ENCODE results near the gene ANKH. TPM values are rescaled to one million over a fixed set of nuclear protein-coding genes. Genes with fewer than 3 reads are reported as not detected.

ANKH gene
- total and polyA plus RNA-seq, 2 donors (not counting 1 experiment from before 2014, with no cell fraction given): 13.7 to 71.1 TPM

DNA sequence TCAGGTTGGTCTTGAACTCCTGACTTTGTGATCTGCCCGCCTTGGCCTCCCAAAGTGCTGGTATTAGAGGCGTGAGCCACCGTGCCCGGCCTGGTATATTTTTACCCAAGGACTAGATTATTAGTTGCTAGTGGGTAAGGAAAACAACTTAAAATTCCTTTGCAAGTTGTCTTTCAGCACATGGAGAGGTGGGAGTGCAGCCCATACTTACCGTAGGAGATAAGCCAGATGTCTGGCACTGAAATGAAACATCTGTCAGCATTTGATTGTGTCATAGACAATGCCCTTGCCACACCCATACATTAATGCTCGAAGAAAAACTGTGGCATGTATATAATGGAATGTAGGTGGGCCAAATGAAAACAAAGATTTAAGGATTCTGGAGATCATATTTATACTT is 36.6 kb upstream of the ANKH start:
- H4K20me1 ChIP-seq (ENCODE audit: control insufficient read depth, insufficient read depth, low read length, poor library complexity, severe bottlenecking): no peaks in the 10 kb centered on the region
- no peaks in the 10 kb centered on the region for H3K9me3 ChIP-seq (ENCODE audit: control extremely low read depth in 1 of 3, control insufficient read depth in 2 of 3, insufficient read depth in 1 of 3, low read length in 2 of 3)
- ChIA-PET POLR2A (no interaction called here), CTCF (no interaction called here)
- 94% methylated on average over 4 of the region's 6 CpGs for WGBS (ENCODE audit: insufficient coverage)
- peaks cover 0 to 7% (median 0%) of the 10 kb centered on the region in 4 experiments for H3K27me3 ChIP-seq (replicated peaks in 1 of 4; ENCODE audit: control extremely low read depth in 1 of 4, control insufficient read depth in 3 of 4, insufficient read depth in 4 of 4, low read length in 3 of 4)
- no peaks in the 10 kb centered on the region for H3K36me3 ChIP-seq (replicated peaks in 1 of 2; ENCODE audit: control extremely low read depth in 1 of 2, control insufficient read depth in 1 of 2, extremely low read depth in 1 of 2, insufficient read depth in 2 of 2, low read length in 1 of 2)
- no peaks in the 10 kb centered on the region for H3K4me1 ChIP-seq (ENCODE audit: control insufficient read depth in 2 of 2, insufficient read depth in 2 of 2, low read length in 2 of 2)
- Mint-ChIP-seq H3K27ac (no peak overlapping the region), H3K4me1 (no peaks in the 10 kb centered on the region), H3K27me3 (peaks cover 38% of the 10 kb centered on the region), H3K9me3 (ENCODE audit: insufficient read depth) (no peaks in the 10 kb centered on the region), H3K4me3 (no peak overlapping the region)
- no peak overlapping the region for H2AFZ ChIP-seq (ENCODE audit: insufficient read depth, low read depth, low read length, poor library complexity, severe bottlenecking)
- no peak overlapping the region for H3K4me3 ChIP-seq (ENCODE audit: control extremely low read depth in 1 of 5, extremely low read depth in 1 of 5, insufficient read depth in 1 of 5, low read depth in 2 of 5, low read length in 4 of 5)
- H3K4me2 ChIP-seq (replicated peaks; ENCODE audit: low read depth, low read length, poor library complexity, severe bottlenecking): no peak overlapping the region
- DNase-seq (no peak), ATAC-seq (ENCODE audit: low read depth) (no peak)
- H3K79me2 ChIP-seq (ENCODE audit: control insufficient read depth, insufficient read depth, low read length): no peaks in the 10 kb centered on the region
- H3K9ac ChIP-seq (ENCODE audit: low read length): no peak overlapping the region
- no peak overlapping the region for H3K27ac ChIP-seq (ENCODE audit: low read length in 2 of 2)
- no peak for TF ChIP-seq EZH2 (IDR thresholded peaks at IDR 0.05; ENCODE audit: borderline replicate concordance, insufficient read depth, low read depth, low read length, poor library complexity, severe bottlenecking)
- intact Hi-C loops (cut with micrococcal nuclease): no loop called here

DNA sequence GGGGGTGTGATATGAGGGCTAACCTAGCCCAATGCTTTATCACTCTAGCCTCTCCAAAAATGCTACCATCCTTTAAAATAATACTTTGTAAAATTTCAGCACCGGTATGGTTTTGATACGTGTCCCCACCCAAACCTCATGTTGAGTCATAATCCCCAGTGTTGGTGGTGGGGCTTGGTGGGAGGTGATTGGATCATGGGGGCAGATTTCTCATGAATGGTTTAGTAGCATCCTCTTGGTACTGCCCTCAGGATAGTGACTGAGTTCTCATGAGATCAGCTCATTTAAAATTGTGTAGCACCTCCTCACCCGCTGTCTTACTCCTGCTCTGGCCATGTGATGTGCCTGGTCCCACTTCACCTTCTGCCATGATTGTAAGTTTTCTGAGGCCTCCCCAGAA is 35.0 kb upstream of the ANKH start:
- WGBS (ENCODE audit: insufficient coverage): 100% methylated on average over 1 of the region's 3 CpGs
- no peak overlapping the region for H3K9ac ChIP-seq (ENCODE audit: low read length)
- no peak overlapping the region for H3K27ac ChIP-seq (ENCODE audit: low read length in 2 of 2)
- intact Hi-C loops (cut with micrococcal nuclease): no loop called here
- Mint-ChIP-seq H3K27me3 (peaks cover 33% of the 10 kb centered on the region), H3K9me3 (ENCODE audit: insufficient read depth) (no peaks in the 10 kb centered on the region), H3K27ac (no peak overlapping the region), H3K4me3 (no peak overlapping the region), H3K4me1 (no peaks in the 10 kb centered on the region)
- H3K4me2 ChIP-seq (replicated peaks; ENCODE audit: low read depth, low read length, poor library complexity, severe bottlenecking): no peak overlapping the region
- no peak overlapping the region for H3K4me3 ChIP-seq (ENCODE audit: control extremely low read depth in 1 of 5, extremely low read depth in 1 of 5, insufficient read depth in 1 of 5, low read depth in 2 of 5, low read length in 4 of 5)
- DNase-seq (no peak), ATAC-seq (ENCODE audit: low read depth) (no peak)
- no peaks in the 10 kb centered on the region for H4K20me1 ChIP-seq (ENCODE audit: control insufficient read depth, insufficient read depth, low read length, poor library complexity, severe bottlenecking)
- H3K27me3 ChIP-seq (replicated peaks in 1 of 4; ENCODE audit: control extremely low read depth in 1 of 4, control insufficient read depth in 3 of 4, insufficient read depth in 4 of 4, low read length in 3 of 4): peaks cover 0 to 7% (median 0%) of the 10 kb centered on the region in 4 experiments
- no peaks in the 10 kb centered on the region for H3K9me3 ChIP-seq (ENCODE audit: control extremely low read depth in 1 of 3, control insufficient read depth in 2 of 3, insufficient read depth in 1 of 3, low read length in 2 of 3)
- H3K79me2 ChIP-seq (ENCODE audit: control insufficient read depth, insufficient read depth, low read length): no peaks in the 10 kb centered on the region
- TF ChIP-seq, protein P1, sequence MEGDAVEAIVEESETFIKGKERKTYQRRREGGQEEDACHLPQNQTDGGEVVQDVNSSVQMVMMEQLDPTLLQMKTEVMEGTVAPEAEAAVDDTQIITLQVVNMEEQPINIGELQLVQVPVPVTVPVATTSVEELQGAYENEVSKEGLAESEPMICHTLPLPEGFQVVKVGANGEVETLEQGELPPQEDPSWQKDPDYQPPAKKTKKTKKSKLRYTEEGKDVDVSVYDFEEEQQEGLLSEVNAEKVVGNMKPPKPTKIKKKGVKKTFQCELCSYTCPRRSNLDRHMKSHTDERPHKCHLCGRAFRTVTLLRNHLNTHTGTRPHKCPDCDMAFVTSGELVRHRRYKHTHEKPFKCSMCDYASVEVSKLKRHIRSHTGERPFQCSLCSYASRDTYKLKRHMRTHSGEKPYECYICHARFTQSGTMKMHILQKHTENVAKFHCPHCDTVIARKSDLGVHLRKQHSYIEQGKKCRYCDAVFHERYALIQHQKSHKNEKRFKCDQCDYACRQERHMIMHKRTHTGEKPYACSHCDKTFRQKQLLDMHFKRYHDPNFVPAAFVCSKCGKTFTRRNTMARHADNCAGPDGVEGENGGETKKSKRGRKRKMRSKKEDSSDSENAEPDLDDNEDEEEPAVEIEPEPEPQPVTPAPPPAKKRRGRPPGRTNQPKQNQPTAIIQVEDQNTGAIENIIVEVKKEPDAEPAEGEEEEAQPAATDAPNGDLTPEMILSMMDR (IDR thresholded peaks at IDR 0.05): no peak
- no peak for TF ChIP-seq EZH2 (IDR thresholded peaks at IDR 0.05; ENCODE audit: borderline replicate concordance, insufficient read depth, low read depth, low read length, poor library complexity, severe bottlenecking)
- CTCF ChIA-PET: no interaction called here
- no peaks in the 10 kb centered on the region for H3K4me1 ChIP-seq (ENCODE audit: control insufficient read depth in 2 of 2, insufficient read depth in 2 of 2, low read length in 2 of 2)
- H3K36me3 ChIP-seq (replicated peaks in 1 of 2; ENCODE audit: control extremely low read depth in 1 of 2, control insufficient read depth in 1 of 2, extremely low read depth in 1 of 2, insufficient read depth in 2 of 2, low read length in 1 of 2): no peaks in the 10 kb centered on the region
- POLR2A ChIA-PET: no interaction called here
- no peak overlapping the region for H2AFZ ChIP-seq (ENCODE audit: insufficient read depth, low read depth, low read length, poor library complexity, severe bottlenecking)
